GM18858 (cell line): ENCODE results near the gene ALDH1L2.
"Not testable (repeated sequence)": the region's sequence is repeated elsewhere in the genome, so short reads cannot be mapped to it uniquely, and the experiment has no call there.

Source experiments
- ATAC-seq: cut with Tn5 transposase; IDR thresholded peaks from one replicate; pipeline ENCODE4 v1.9.1; 2021; ENCODE audit not compliant: unreplicated experiment

The ALDH1L2 gene

DNA sequence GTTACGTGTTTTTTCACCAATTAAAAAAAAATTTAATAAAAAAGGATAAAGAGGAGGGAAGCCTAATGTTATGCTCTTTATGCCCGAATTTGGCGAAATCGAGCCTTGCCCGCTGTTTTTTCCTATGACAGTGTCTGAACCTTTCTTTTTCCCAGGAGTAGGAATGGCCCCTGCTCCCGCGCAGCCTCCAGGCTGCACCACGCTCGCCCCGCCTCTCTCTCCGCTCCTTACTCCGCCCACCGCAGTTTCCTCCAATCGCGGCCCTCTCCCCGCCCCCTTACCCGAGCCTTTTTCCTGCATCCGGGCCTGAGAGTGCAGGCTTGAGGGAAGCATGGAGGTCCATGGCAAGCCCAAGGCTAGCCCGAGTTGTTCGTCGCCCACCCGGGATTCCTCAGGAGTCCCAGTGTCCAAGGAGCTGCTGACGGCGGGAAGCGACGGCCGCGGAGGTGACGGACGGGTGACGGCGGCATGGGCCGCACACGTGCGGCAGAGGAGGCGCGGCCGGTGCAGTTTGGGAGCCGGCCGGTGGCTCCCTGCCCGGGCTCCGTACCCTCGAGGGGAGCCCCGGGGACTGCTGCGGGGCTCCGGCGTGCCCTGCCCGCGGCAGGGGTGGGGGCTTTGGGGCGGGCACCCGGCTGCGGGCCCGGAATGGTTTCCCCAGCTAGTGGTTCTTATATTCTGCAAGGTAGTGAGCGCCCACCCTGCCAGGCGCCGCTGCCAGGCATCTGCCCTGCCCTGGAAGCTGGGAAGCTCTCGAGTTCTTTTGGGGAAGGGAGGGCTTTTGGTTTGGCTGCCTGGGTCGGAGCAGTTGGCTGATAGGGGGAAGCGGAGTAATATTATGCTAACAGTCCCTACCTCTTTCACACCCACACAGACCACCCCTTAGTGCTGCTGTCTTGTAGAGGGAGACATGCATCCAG, 98.0 kb downstream of the ALDH1L2 start, which contains the start of gene NOPCHAP1:
TSS of gene NOPCHAP1 (plus strand) at position 295 of the 920 bp plus-strand sequence. CDS start at position 332, 37 bp downstream.
- ATAC-seq: peak; percentile 69

DNA sequence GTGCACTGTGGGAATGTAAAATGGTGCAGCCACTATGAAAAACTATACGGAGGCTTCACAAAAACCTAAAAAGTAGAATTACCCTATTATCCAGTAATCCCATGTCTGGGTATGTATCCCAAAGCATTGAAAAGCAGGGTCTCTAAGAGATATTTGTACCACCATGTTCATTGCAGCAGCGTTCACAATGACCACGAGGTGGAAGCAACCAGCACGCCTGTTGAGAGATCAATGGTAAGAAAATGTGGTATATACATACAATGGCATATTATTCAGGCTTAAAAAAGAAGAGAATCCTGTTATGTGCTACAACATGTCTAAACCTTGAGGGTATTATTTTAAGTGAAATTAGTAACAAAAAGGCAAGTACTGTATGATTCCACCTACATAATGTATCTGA, 99.1 kb downstream of the ALDH1L2 start:
- ATAC-seq: no peak

DNA sequence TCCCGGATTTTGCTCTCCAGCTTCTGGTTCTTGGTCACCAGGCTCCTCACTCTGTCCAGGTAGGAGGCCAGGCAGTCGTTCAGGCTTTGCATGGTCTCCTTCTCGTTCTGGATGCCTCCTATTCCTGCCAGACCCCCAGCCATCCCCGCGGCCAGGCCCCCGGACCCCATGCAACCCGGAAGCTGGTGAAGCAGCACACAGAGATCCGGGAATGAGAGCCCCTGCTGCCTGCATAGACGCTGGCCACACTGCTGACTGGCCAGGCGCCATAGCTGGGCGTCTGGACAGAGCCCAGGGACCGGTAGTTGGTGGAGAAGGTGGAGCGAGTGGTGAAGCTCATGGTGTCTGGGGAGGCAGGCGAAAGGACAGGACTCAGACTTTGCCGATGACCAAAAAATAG, 106.6 kb downstream of the ALDH1L2 start:
- not testable (repeated sequence) for ATAC-seq

DNA sequence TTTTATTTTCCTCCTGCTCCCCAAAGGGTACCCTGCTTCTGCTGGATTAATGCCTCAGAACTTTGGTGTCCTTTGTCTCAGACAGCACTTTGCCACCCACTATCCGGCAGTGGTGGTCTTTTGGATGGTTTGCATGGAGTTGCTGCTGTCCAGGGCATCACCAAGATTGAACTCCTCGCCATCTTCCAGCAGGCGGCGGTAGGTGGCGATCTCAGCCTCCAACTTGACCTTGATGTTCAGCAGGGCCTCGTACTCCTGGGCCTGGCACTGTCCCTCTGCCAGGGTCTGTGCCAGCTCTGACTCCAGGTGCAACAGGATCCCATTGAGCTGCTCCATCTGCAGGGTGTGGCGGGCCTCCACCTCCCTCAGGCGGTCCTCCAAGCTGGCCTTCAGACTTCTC, 107.6 kb downstream of the ALDH1L2 start:
- ATAC-seq: no peak

DNA sequence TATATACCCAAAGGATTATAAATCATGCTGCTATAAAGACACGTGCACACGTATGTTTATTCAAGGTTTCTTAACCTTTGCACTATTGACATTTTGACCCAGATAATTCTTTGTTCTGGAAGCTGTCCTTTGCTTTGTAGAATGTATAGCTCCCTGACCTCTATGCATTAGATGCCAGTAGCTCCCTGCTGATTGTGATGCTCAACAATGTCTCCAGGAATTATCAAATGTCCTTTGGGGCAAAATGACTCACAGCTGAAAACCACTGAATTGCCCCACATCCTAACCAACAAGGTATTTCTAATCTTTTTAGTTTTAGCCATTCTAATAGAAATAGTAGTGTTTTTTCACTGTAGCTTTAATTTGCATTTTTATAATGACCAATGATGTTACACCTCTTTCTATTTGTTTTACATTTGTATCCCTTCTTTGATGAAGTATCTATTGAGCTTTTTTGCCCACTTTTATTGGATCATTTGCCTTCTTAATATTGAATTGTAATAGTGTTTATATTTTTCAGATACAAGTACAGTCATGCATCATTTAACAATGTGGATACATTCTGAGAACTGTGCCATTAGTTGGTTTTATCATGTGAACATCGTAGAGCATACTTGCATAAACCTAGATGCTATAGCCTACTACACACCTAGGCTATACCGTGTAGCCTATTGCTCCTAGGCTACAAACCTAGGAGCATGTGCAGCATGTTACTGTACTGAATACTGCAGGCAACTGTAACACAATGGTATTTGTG, 108.5 kb downstream of the ALDH1L2 start:
- no peak for ATAC-seq

DNA sequence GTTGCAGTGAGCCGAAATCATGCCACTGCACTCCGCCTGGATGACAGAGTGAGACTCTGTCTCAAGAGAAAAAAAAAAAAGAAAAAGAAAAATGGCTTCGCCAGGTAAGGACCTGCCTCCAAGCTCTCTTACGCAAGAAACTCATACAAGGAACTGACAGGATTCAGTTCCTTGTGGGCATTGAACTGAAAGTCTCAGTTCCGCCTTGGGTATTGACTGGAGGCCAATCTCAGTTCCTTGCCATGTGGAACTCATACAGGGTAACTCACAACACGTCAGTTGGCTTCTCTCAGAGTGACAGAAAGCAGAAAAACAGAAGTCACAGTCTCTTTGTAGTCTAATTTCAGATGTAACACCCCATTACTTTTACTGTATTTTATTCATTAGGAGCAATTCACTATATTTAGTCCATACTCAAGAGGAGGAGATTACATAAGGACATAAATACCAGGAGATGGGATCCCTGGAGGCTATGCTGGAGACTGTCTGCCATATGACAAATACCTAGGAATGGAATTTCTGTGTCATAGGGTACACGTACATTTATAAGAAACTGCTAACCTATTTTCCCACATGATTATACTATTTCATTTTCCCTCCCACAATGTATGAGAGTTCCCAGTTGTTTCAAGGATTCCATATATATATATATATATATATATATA, 109.5 kb downstream of the ALDH1L2 start:
- ATAC-seq: peak; percentile 93

DNA sequence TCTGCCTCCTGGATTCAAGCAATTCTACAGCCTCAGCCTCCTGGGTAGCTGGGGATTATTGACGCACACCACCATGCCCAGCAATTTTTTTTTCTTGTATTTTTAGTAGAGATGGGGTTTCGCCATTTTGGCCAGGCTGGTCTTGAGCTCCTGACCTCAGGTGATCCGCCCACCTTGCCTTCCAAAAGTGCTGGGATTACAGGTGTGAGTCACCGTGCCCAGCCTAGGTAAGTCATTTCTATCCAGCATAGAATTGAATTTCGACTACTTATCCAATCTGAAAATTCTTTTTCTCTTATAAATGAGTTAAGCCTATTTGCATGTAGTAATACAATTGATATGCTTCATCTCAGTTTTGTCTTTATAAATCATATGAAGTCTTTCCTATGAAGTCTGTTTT, 111.0 kb downstream of the ALDH1L2 start:
- ATAC-seq: no peak

DNA sequence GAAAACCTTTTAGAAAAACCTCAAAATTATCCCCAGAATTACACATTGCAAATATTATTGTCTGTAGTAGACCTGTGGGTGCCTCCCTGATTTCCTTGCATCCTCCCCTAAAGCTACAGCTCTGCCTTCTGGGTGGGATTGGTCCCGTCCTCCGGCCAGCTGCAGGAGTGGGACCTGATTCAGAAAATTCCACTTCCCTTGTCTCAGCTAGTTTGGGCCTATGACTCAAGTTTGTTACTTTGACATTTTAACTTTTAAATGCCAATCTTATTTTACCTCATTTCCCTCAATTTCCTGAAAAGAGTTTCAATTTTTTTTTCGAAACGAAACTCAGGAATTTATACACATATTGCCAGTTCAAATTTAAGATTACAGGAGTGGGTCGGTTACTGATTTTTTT, 113.0 kb downstream of the ALDH1L2 start:
- ATAC-seq: no peak
